Mucosa of gallbladder (tissue), 1 donor: Measurements from ENCODE around the gene P3H3. TPM values are rescaled to one million over a fixed set of nuclear protein-coding genes. Genes with fewer than 3 reads are reported as not detected.
"Not testable (repeated sequence)": the region's sequence is repeated elsewhere in the genome, so short reads cannot be mapped to it uniquely, and the experiment has no call there.

Source experiments
- DNase-seq: peaks from one replicate; pipeline ENCODE4 v3.0.0-alpha.2; 2020; ENCODE audit warnings: low spot score
- total RNA-seq: library from RNA; stranded (reverse); gene quantifications from one replicate; pipeline ENCODE4 v1.2.1, GENCODE V29; 2021
- donor health status: DM: no; HTN: no; CAD: no.

Gene P3H3
- total RNA-seq, 1 donor from 2014 or later, result 28.1 TPM

DNA sequence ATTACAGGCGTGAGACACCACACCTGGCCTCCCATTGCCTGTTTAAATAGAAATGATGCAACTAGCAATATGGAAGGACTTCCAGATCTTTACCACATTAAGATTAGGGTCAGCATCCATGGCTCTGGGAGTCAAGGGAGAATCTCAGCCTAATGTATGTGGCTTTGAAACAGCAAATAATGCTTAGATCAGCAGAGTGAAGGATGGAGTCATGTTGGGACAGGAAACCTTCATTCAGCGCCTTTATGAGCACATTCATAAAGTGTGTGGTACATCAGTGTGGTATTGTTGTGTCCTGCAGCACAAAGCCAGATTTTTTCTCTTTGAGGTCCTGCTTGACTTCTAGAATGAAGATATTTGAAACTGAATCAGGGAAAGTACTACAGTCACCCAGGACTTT, 60.2 kb downstream of the P3H3 start:
- DNase-seq, result no peak

DNA sequence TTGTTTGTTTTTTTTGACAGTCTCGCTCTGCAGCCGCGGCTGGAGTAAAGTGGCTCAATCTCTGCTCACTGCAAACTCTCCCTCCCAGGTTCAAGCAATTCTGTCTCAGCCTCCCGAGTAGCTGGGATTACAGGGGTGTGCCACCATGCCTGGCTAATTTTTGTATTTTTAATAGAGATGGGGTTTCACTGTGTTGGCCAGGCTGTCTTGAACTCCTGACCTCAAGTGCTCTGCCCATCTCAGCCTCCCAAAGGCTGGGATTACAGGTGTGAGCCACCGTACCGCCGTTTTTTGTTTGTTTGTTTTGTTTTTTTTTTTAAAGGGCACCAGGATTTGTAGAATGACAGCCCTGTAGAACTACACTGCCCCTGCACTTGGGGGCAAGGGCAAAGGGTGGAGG, 60.6 kb downstream of the P3H3 start:
- not testable (repeated sequence) for DNase-seq

Other genes with a start within 250 kb of the P3H3 start
- gene CHD4, start 221.0 kb upstream of the P3H3 start, total RNA-seq, result 220 TPM
- gene LPAR5, start 192.4 kb upstream of the P3H3 start, total RNA-seq, result 15.0 TPM
- 9.8 TPM for gene ACRBP, start 181.0 kb upstream of the P3H3 start, total RNA-seq
- 58.0 TPM for gene ING4, start 165.3 kb upstream of the P3H3 start, total RNA-seq
- 60.6 TPM for gene ZNF384, start 139.0 kb upstream of the P3H3 start, total RNA-seq
- gene PIANP, start 127.6 kb upstream of the P3H3 start, total RNA-seq, result 5.0 TPM
- 61.4 TPM for gene COPS7A, start 104.4 kb upstream of the P3H3 start, total RNA-seq
- gene MLF2, start 75.3 kb upstream of the P3H3 start, total RNA-seq, result 175 TPM
- 293 TPM for gene PTMS, start 62.0 kb upstream of the P3H3 start, total RNA-seq
- gene LAG3, start 55.9 kb upstream of the P3H3 start, total RNA-seq, result 1.4 TPM
- gene CD4, start 38.9 kb upstream of the P3H3 start, total RNA-seq, result 32.1 TPM
- 12.3 TPM for gene GPR162, start 6.6 kb upstream of the P3H3 start, total RNA-seq
- gene GNB3, start 12.5 kb downstream of the P3H3 start, total RNA-seq, result 3.3 TPM
- 2.2 TPM for gene CDCA3, start 22.9 kb downstream of the P3H3 start, total RNA-seq
- 98.4 TPM for gene USP5, start 23.7 kb downstream of the P3H3 start, total RNA-seq
- 610 TPM for gene TPI1, start 39.1 kb downstream of the P3H3 start, total RNA-seq
- gene SPSB2, start 44.9 kb downstream of the P3H3 start, total RNA-seq, result 33.7 TPM
- 13.1 TPM for gene LRRC23, start 76.4 kb downstream of the P3H3 start, total RNA-seq
- gene ENO2, start 86.2 kb downstream of the P3H3 start, total RNA-seq, result 30.5 TPM
- gene ATN1, start 99.6 kb downstream of the P3H3 start, total RNA-seq, result 153 TPM
- not detected for gene RNU7-1, start 115.4 kb downstream of the P3H3 start, total RNA-seq
- 265 TPM for gene C12orf57, start 115.6 kb downstream of the P3H3 start, total RNA-seq
- 66.4 TPM for gene PTPN6, start 122.9 kb downstream of the P3H3 start, total RNA-seq
- 141 TPM for gene PHB2, start 142.3 kb downstream of the P3H3 start, total RNA-seq
- gene EMG1, start 142.5 kb downstream of the P3H3 start, total RNA-seq, result 31.8 TPM
- 26.6 TPM for gene LPCAT3, start 190.1 kb downstream of the P3H3 start, total RNA-seq
- gene C1S, start 232.3 kb downstream of the P3H3 start, total RNA-seq, result 319 TPM